Measurements from ENCODE around the gene NEUROD6.

NEUROD6 gene

DNA sequence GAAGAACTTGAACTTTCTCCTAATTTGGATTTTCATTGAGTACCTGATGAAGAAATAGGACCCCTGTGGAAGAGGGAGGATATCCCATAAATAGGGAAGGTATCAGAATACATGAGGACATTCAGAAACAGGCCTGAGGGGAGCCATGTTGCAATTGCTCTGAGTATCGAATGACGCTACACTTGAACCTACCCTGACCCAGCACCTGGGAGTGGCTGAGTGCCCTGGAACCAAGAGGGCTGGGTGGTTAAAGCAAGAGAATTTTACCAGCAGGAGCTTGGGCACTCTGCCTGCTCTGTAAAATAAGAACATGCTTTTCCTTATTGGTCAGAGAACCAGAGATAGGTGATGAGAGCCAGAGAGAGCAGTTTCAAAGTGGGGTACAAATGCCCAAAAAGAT is 7.2 kb downstream of the NEUROD6 start:
- DNase-seq, result no peak

DNA sequence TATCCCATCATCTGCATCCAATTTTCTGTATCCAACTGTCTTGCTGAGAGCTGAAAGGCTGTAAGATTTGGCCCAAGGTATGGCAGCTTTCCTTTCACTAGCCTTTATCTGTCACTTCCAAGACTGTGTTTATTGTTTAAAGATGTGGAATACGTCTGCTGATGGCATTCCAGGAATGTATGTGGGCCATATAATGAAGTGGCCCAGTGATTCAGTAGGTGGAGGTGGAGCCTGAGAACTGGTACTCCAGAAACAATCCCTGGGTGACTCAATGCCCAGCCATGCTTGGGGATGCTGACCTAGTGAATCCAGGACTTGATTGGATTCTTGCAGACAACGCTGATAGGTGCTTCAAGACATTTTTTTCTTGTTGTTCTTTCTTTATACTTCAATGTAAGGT is 13.5 kb downstream of the NEUROD6 start:
- DNase-seq, result no peak

DNA sequence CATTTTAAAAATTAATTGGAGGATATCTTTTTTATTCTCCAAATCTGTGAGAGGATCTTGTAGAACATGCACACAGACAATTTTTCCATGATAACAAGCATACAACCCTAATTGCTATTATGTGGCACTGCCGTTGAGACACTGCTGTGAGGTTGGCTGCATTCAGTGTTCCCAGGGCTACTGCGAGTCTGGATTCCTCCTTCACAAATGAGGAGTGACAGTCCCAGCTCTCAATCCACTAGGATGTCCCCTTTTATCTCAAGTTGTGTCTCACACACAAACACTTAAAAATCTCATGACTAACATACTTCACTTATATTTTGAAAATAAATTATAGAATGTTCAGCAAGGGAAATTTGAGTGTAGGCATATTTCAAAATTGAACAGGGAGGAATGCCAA is 14.1 kb downstream of the NEUROD6 start:
- DNase-seq, result no peak

DNA sequence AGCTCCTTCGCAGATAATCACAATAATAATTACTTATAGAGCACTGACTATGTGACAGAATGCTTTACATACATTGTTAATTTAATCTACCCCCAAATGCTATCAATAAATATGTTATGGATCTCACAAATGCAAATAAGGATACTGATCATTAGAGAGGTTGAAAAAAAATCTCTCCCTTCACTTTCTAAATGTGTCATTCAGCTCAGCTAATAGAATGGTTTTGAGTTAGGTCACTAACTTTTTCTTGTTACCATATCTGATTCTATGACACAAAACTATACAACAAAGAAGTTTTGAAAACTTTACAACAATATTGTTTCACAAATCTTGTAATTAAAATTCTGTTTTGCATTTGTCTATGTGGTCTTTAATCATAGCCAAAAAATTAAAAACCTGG is 17.4 kb downstream of the NEUROD6 start:
- no peak for DNase-seq

DNA sequence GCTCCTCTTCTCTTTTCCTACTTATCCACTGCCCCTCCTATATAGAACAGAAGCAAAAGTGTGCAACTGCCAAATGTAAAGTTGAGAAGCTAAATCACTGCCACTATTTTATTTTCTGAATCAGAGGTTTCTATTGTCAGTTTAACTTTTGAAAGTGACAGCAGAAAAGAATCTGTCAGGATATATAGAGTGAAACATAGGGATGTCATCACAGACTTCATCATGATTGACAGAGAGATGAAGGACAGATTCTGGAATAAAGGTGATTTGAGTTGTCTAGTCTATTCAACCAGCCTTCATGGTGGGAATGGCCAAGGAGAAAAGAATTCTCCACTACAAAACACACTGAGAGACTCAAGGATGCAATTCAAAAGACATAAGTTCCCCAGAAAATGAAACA is 19.9 kb downstream of the NEUROD6 start:
- no peak for DNase-seq

DNA sequence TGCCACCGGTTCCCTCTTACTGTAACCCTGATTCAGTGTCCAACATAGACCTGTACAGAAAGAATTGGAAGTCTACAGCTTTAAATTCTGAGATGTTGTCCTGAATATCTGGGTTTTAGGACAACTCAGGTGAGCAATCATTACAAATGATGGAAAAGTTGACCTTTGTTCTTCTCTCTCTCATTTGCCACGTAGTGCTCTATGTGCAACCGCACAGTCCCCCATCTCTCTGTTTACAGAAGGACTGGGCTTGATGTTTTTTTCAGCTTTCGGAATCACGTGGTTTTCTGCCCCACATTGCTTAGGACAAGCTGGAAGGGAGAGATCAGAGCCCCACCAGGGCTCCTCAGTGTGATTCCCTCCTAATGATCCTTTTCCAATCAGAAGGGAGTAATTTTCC is 22.2 kb downstream of the NEUROD6 start:
- no peak for DNase-seq

DNA sequence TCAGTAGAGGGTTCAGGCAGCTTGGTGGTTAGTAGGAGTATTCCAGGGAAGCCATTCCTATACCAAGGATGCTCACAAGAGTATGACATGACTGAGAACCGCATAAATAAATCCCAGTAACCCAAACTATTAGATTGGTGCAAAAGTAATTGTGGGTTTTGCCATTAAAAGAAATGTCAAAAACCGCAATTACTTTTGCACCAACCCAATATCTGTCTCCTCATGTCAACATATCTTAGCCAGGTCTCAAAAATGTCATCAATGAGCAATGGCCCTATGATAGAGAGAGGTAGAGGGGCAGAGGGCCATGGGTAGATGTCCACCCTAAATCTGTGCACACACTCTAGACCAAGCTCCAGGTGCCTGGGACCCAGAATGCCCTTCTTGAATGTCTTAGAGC is 23.6 kb downstream of the NEUROD6 start:
- DNase-seq, result no peak

DNA sequence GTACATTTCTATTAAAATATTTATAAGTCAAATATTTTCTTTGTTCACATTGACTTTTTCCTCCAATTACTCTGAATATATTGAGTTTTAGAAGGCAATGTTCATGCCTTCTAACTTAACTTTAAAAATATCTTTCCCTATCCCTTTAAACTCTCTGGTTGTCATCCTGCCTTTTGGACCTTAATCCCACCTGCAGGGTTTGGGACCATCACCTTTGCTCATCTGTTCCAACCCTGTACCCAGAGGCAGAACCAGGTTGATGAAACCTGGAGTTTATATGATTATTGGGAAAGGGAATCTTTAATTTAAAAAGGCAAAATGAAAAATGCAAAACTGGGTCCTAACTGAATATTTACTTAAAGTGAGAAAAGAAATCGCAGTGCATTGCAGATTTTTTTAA is 24.8 kb downstream of the NEUROD6 start:
- no peak for DNase-seq

DNA sequence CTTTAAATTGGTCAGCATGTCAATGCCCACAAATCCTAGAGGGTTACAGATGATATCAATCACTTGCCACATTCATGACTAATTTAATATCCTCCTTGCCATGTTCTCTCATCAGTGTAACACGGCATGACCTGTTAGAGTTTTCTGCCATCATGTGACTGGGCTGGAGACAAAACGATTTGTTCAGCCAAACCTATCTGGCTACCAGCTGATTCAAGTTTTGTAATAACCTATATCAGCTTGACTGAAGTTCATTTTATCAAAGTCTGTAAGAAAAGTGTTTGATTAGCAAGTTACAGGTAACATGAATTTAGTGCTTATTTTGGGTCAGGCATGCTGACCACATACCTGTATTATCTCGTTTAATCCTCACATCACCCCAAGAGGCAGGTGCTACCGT is 25.7 kb downstream of the NEUROD6 start:
- no peak for DNase-seq

DNA sequence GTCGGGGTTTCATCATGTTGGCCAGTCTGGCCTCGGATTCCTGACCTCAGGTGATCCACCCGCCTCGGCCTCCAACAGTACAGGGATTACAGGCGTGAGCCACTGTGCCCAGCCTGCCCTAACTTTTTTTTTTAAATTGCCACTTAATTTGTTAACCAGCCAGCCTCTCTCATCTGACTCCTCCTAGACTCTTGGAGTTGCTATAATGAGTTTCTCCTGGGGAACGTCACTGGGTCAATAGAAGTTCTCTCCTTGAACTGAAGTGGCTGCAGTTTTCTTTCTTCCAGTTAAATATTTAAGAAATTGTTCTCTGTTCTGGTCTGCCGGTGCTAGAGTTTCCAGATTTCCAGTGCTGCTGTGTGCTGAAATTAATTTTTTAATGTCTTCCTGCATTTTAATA is 27.6 kb downstream of the NEUROD6 start:
- DNase-seq, result no peak

DNA sequence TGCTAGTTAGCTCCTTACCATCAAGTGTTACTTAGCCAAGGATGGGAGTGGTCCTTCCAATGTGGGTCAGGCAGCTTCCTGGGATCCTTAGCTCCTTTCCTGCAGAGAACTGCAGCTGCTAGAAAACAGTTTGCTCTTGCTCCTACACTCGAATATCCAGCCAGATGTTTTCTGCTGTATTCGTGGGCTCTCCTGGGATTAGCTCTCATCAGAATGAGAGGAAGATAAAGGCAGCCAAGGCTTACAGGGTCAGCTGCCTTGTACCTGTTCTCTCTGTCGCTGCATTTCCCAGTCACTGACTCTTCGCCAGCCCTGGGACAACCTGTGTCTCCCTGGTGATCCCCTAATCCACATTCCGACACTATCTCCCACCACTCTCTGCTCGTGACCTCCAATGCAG is 29.0 kb downstream of the NEUROD6 start:
- no peak for DNase-seq

DNA sequence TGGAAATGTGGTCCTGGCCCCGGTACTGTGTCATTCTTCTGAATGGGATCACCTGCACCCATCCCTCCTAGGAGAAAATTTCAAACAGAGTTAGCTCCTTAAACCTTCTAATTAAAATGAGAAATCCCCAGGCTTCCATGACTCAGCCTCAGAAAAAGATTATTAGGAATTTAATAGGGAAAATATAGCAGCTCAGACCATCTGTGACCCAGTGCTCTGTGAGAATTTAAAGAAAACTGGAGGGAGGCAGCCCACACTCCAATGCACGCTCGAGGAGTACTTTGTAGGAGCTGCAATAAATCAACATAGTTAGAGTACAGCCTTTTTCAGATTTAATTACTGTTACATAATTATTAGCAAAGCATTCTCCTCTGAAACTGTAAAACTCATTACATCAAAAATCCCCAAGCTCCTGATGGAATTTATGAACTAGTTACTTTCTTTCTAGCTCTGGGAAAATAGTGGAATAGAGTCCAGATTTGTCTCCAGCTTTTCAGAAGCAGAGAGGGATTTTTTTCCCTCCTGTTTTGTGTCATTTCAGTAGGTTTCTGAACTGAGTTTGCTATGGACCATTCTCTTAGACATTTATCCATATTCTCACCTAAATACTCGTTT is 30.1 kb downstream of the NEUROD6 start:
- DNase-seq, result no peak

DNA sequence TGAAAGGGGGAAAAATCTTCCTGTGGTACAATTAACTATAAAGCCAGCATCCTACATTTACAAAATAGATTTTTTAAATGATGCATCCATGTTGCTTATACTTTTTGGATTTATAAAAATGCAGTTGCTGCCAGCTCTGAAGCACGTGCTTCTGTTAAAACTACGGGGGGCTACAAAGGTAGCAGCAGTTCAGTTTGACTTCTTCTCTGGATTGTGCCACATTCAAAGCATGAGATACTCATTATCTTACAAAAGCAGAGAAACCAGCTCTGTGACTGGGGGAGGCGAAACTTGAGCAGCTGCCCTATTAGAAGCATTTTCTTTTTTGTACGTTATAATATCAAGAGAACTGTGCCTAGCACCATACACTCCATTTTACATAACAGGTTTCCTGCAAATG is 31.1 kb downstream of the NEUROD6 start:
- no peak for DNase-seq

DNA sequence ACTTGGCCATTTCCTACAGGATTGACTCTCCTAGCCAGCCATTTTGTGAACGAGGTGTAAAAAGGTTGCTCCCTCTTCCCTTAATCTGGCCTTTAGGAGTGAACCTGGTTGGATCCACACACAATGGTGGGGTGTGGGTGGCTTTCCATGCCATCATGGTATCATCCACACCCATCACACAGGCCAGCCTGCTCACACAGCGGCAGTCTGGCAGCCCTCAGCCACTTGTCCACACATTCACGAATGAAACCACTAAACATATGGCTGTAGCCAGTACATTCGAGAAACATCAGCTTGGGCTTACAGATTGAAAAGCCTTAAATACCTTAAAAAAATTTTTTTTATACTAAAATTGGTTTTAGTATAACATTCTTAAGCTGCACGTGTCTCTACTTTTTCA is 31.9 kb downstream of the NEUROD6 start:
- DNase-seq, result no peak

DNA sequence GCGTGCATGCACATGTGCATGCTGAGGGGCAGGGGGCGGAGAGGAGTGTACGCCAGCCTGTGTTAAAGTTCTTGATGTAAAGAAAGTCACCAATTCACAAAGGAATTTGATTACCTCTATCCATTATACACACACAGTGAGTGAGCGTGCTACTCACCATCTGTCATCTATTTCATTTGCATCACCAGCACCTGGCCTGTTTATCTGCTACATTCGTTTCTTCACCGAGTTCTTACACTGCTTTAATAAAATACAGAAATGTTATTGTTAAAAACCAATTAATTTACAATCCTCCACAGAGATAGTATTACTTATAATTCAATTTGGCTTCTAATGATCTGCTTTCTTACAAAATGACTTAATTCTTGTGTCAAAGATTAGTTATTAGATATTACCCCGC is 32.6 kb downstream of the NEUROD6 start:
- DNase-seq, result no peak

DNA sequence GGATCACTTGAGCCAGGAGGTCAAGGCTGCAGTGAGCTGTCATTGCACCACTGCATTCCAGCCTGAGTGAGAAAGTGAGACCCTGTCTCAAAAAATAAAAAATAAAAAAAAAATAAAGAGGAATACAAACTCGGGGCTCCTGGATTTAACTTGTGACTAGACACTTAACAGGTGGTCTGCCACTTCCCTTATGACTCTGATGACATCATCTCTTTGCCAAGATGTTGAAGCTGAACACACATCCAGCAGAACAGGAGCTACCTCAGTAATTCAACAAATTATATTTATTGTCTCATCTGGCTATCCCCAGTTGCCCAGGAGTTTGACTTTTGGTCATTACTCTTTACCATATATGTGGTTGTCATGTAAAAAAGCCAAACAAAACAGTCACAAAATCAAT is 35.3 kb downstream of the NEUROD6 start:
- DNase-seq, result no peak

DNA sequence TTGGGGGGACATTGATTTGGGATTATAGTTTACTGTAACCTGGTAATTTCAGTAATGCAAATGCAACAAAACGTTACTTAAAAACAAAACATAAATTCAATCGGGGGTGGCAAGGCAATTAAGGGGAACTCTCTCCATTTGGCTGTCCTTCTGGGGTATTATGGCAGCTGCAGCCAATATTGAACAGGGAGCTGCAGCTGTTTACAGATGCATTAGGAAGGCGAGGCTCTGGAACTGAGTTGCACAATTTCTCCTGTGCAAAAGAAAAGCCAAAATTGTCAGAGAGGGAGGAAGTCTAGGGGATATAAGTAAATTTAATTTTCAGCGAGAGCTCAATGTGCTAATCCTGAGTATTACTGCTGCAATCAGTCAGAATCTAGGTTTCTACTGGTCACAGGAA is 36.1 kb downstream of the NEUROD6 start:
- no peak for DNase-seq

DNA sequence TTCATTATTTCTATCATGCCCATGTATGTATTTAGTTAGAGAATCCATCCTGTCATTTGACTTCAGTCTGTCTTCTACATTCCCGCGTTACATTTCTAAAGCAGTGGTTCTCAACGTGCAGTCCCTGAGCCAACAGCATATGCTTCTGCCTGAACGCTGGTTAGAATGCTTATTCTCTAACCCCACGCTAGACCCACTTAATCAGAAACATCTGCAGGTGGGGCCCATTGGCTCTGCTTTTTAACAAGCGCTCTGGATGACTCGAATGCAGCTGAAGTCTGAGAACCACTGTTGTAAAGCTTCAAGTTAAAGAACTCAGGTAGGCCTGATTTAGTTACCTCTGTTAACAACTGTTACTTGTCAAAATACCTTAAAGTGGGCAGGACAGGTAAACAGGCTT is 38.2 kb downstream of the NEUROD6 start:
- DNase-seq, result no peak

DNA sequence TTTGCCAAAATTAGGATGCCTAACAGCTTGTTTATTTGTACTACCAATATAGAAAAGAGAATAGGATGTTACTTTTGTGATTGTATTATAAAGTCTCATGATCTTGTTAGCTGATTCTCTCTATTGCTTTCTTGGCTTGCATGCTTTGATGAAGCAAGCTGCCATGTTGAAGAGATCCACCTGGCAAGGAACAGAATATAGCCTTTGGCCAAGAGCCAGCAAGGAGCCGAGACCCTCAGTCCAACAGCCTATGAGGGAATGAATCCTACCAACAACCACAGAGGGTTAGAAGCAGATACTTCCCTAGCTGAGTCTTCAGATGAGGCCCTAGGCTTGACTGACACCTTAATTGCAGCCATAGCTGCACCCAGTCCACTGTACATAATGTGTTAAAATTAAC is 41.2 kb downstream of the NEUROD6 start:
- no peak for DNase-seq

DNA sequence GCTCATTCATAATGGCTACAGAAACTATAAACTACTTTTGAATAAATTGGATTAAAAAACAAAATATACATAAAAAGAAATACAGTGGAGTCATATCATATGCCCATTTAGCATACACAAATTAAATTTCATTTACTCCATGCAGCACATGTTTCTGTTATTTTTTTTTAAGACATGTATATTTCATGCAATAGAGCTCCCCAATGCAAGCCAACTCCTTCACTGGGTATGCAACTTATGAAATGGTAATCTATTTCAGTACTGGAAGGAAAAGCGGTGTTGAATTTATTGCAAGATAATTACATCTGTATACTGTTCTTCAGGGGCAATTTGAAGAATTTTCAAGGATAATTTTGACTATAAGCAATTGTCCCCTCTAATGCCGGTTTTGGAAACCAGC is 49.9 kb downstream of the NEUROD6 start:
- no peak for DNase-seq

All from NCI-H2029 (cell line).